Left cardiac atrium (tissue), 4 donors: ENCODE measurements around the gene ANKS1A. TPM values are rescaled to one million over a fixed set of nuclear protein-coding genes. Genes with fewer than 3 reads are reported as not detected.
A peak's percentile ranks its signal among the peaks of the same experiment; 100 is the strongest.
"Not testable (repeated sequence)": the region's sequence is repeated elsewhere in the genome, so short reads cannot be mapped to it uniquely, and the experiment has no call there.

ENCODE experiments used
- ATAC-seq, 2 donors: fragments of 200-7000 bp; cut with Tn5 transposase; one replicate each; pipeline ENCODE4 v1.9.1; 2020; ENCODE audit warnings: mild to moderate bottlenecking in 2 of 2, moderate library complexity in 2 of 2
- DNase-seq: peaks from one replicate; pipeline ENCODE4 v3.0.0-alpha.2; 2020
- intact Hi-C, 2 donors: fragments of 100-400 bp; cut with DNase I; formaldehyde crosslinking; loops; one replicate each; pipeline versions ENCODE4 v1.14.1 to v1.15.1; 2022 to 2023
- long read RNA-seq: library from polyadenylated mRNA; unstranded; transcript quantifications from one replicate; pipeline ENCODE4 v2.0.0, GENCODE V29; 2021
- total RNA-seq, 2 donors: library from RNA; stranded (reverse); fragmentation: NEBNext Ultra II Directional; extraction: Animal tissue kit (Norgen Biotek cat#: 25700); gene quantifications; one replicate each; pipeline ENCODE4 v1.2.1, GENCODE V29; 2021
- donor health status: DM: no; HTN: yes; CAD: no.
- donor health status: DM: no; HTN: yes; CAD: no; lungs with severe emphysema.
- donor health status: DM: yes; HTN: yes; CAD: no.
- donor health status: Dilated cardiomyopathy.

The ANKS1A gene
- 10 to 100 TPM; 20.9 to 26.4 TPM for total RNA-seq
- long read RNA-seq, partial matches to known transcripts, result 15 of 22 reads
- long read RNA-seq, other reads (novel, unspliced or antisense), result 7 of 22 reads

- intact Hi-C loops, result loop anchor here in 1 of 2 donors (10.0 kb wide), 1 partner anchor 86 kb away; no protein-coding TSS in a partner anchor
- ATAC-seq (peak; percentile 87 to 91), DNase-seq (peak; percentile 87)
These were observed at the start of gene ANKS1A for GRCh38 chr6:34888874-34889555. Gene ANKS1A, plus strand, starts transcription at chr6:34889255. Its CDS starts 148 bp downstream, at chr6:34889403.

- peak in 1 of 2 donors; percentile 31 for ATAC-seq
These were observed 49.2 kb upstream of the ANKS1A start for GRCh38 chr6:34839666-34840352.

GRCh38 chr6:34849066-34849465 lies 40.0 kb upstream of the ANKS1A start:
- ATAC-seq, intact Hi-C loops, DNase-seq: not testable (repeated sequence)

More at GRCh38 chr6:34839666-34840352, 49.2 kb upstream of the ANKS1A start:
- DNase-seq, result no peak
- intact Hi-C loops, result no loop called here

GRCh38 chr6:34851361-34851760 lies 37.7 kb upstream of the ANKS1A start:
- ATAC-seq, result no peak

GRCh38 chr6:34852406-34853085 lies 36.5 kb upstream of the ANKS1A start:
- ATAC-seq (no peak), DNase-seq (no peak)
- intact Hi-C loops, result no loop called here

More at GRCh38 chr6:34851361-34851760, 37.7 kb upstream of the ANKS1A start:
- DNase-seq, result no peak
- intact Hi-C loops, result no loop called here

GRCh38 chr6:34855463-34855862 lies 33.6 kb upstream of the ANKS1A start:
- no peak for DNase-seq
- no peak for ATAC-seq
- intact Hi-C loops, result no loop called here

- DNase-seq (no peak), ATAC-seq (no peak)
- intact Hi-C loops, result no loop called here
These were observed 30.4 kb upstream of the ANKS1A start for GRCh38 chr6:34858681-34859080.

- intact Hi-C loops, result no loop called here
- no peak for DNase-seq
- no peak for ATAC-seq
These were observed 29.1 kb upstream of the ANKS1A start for GRCh38 chr6:34859951-34860350.

- intact Hi-C loops, result no loop called here
- ATAC-seq, result no peak
- DNase-seq, result no peak
These were observed 28.3 kb upstream of the ANKS1A start for GRCh38 chr6:34860776-34861175.

GRCh38 chr6:34864007-34864406 lies 25.0 kb upstream of the ANKS1A start:
- DNase-seq (no peak), ATAC-seq (peak; percentile 61 to 72)
- intact Hi-C loops, result no loop called here

- no peak for DNase-seq
- ATAC-seq, result peak; percentile 83 to 85
- intact Hi-C loops, result no loop called here
These were observed 23.9 kb upstream of the ANKS1A start for GRCh38 chr6:34865107-34865506.

- intact Hi-C loops, result no loop called here
- DNase-seq (no peak), ATAC-seq (no peak)
These were observed 22.5 kb upstream of the ANKS1A start for GRCh38 chr6:34866509-34866908.

- intact Hi-C loops, result no loop called here
- peak; percentile 40 to 56 for ATAC-seq
- no peak for DNase-seq
These were observed 21.6 kb upstream of the ANKS1A start for GRCh38 chr6:34867484-34867883.

GRCh38 chr6:34871853-34872252 lies 17.2 kb upstream of the ANKS1A start:
- ATAC-seq (no peak), DNase-seq (no peak)
- intact Hi-C loops, result loop anchor here in 1 of 2 donors (10.0 kb wide), 1 partner anchor 273 kb away; the partner anchor contains the start of gene TCP11

GRCh38 chr6:34872332-34872731 lies 16.7 kb upstream of the ANKS1A start:
- intact Hi-C loops, result loop anchor here in 1 of 2 donors (10.0 kb wide), 1 partner anchor 272 kb away; the partner anchor contains the start of gene TCP11

GRCh38 chr6:34875292-34876213 lies 13.5 kb upstream of the ANKS1A start:
- no peak for DNase-seq
- no peak for ATAC-seq
- intact Hi-C loops, result loop anchor here in 1 of 2 donors (10.0 kb wide), 1 partner anchor 269 kb away; the partner anchor contains the start of gene TCP11

More at GRCh38 chr6:34872332-34872731, 16.7 kb upstream of the ANKS1A start:
- DNase-seq, result no peak
- ATAC-seq, result no peak

- ATAC-seq, result no peak
- no peak for DNase-seq
- intact Hi-C loops, result loop anchor here in 1 of 2 donors (10.0 kb wide), 1 partner anchor 268 kb away; the partner anchor contains the start of gene TCP11
These were observed 12.6 kb upstream of the ANKS1A start for GRCh38 chr6:34876472-34876871.

- DNase-seq (no peak), ATAC-seq (no peak)
- intact Hi-C loops, result loop anchor here in 1 of 2 donors (10.0 kb wide), 1 partner anchor 268 kb away; the partner anchor contains the start of gene TCP11
These were observed 11.8 kb upstream of the ANKS1A start for GRCh38 chr6:34877259-34877658.
